IMR-90 (cell line): ENCODE measurements around the gene INPP5A. TPM values are rescaled to one million over a fixed set of nuclear protein-coding genes. Genes with fewer than 3 reads are reported as not detected.

ENCODE experiments used
- ATAC-seq: fragments of 200-7000 bp; cut with Tn5 transposase; 2 replicates; pipeline ENCODE4 v1.9.1; 2020; ENCODE audit warnings: low read depth, mild to moderate bottlenecking, moderate library complexity
- BruUV-seq: library from RNA; stranded (reverse); fragments of 400-500 nt; replicated peaks from 2 replicates; lab custom pipeline; 2021; lab: Mats Ljungman, UMichigan
- CTCF ChIA-PET: fragments of 300-600 bp; formaldehyde crosslinking; extraction: SDS; loops from one replicate; lab custom pipeline; 2021; ENCODE audit warnings: antibody characterized with exemption; lab: Yijun Ruan, JAX
- POLR2A ChIA-PET: fragments of 300-600 bp; sonication (Branson Sonifier 250); formaldehyde crosslinking; loops from one replicate; lab custom pipeline; 2022; ENCODE audit warnings: antibody characterized with exemption; ENCODE audit not compliant: unreplicated experiment; lab: Charles Lee
- DNase-seq: peaks from one replicate; pipeline ENCODE4 v3.0.0; 2013
- H2AFZ ChIP-seq: replicated peaks from 2 replicates; pipeline ENCODE3; 2013; ENCODE audit warnings: low read length, mild to moderate bottlenecking; ENCODE audit not compliant: poor library complexity
- H2AK5ac ChIP-seq: 2 replicates; pipeline ENCODE4 v1.6.1; 2013; ENCODE audit warnings: low read depth, low read length, inconsistent platforms
- H2AK9ac ChIP-seq: replicated peaks from 2 replicates; pipeline ENCODE3; 2013; ENCODE audit warnings: mild to moderate bottlenecking, low read depth, low read length, moderate library complexity; ENCODE audit not compliant: poor library complexity
- H2BK120ac ChIP-seq: 2 replicates; pipeline ENCODE4 v1.6.1; 2013; ENCODE audit warnings: low read depth, low read length, inconsistent platforms
- H2BK15ac ChIP-seq: 3 replicates; pipeline ENCODE4 v1.6.1; 2013; ENCODE audit warnings: low read depth, low read length, inconsistent platforms
- H2BK20ac ChIP-seq: 2 replicates; pipeline ENCODE4 v1.6.1; 2013; ENCODE audit warnings: low read depth, mild to moderate bottlenecking, inconsistent platforms, low read length, moderate library complexity
- H2BK5ac ChIP-seq: 2 replicates; pipeline ENCODE4 v1.6.1; 2013; ENCODE audit warnings: mild to moderate bottlenecking, low read depth, low read length, inconsistent platforms; ENCODE audit not compliant: poor library complexity, severe bottlenecking
- H3K14ac ChIP-seq: replicated peaks from 2 replicates; pipeline ENCODE4 v1.6.1; 2013; ENCODE audit warnings: low read depth, low read length, inconsistent platforms
- H3K18ac ChIP-seq: 2 replicates; pipeline ENCODE4 v1.6.1; 2013; ENCODE audit warnings: low read depth, low read length, control low read depth
- H3K23ac ChIP-seq: 2 replicates; pipeline ENCODE4 v1.6.1; 2013; ENCODE audit warnings: low read depth, low read length, inconsistent platforms
- H3K27ac ChIP-seq: 2 replicates; pipeline ENCODE4 v1.5.1; 2013; ENCODE audit warnings: mild to moderate bottlenecking, control low read depth, low read length; ENCODE audit not compliant: insufficient read depth
- H3K27me3 ChIP-seq: 2 replicates; pipeline ENCODE4 v1.6.1; 2013; ENCODE audit warnings: low read length; ENCODE audit not compliant: control insufficient read depth, insufficient read depth
- H3K36me3 ChIP-seq: 2 replicates; pipeline ENCODE4 v1.6.1; 2013; ENCODE audit warnings: low read length, mixed read lengths; ENCODE audit not compliant: control insufficient read depth, insufficient read depth
- H3K4ac ChIP-seq: 2 replicates; pipeline ENCODE4 v1.6.1; 2013; ENCODE audit warnings: low read depth, low read length, inconsistent platforms
- H3K4me1 ChIP-seq: 2 replicates; pipeline ENCODE4 v1.6.1; 2013; ENCODE audit warnings: low read length, mixed read lengths; ENCODE audit not compliant: control insufficient read depth, insufficient read depth
- H3K4me2 ChIP-seq: 2 replicates; pipeline ENCODE4 v1.6.1; 2013; ENCODE audit warnings: low read depth, mild to moderate bottlenecking, control low read depth, low read length, moderate library complexity
- H3K4me3 ChIP-seq: 2 replicates; pipeline ENCODE4 v1.5.1; 2013; ENCODE audit warnings: low read depth, mild to moderate bottlenecking, control low read depth, low read length, moderate library complexity; ENCODE audit not compliant: insufficient read depth
- H3K56ac ChIP-seq: 2 replicates; pipeline ENCODE4 v1.6.1; 2013; ENCODE audit warnings: low read length, inconsistent platforms; ENCODE audit not compliant: insufficient read depth; ENCODE audit errors: extremely low read depth
- H3K79me1 ChIP-seq, 2 experiments: 2 replicates each; pipeline ENCODE4 v1.6.1; 2013; ENCODE audit warnings: low read length in 2 of 2, inconsistent platforms in 1 of 2, low read depth in 1 of 2
- H3K9ac ChIP-seq: 2 replicates; pipeline ENCODE4 v1.6.1; 2013; ENCODE audit warnings: low read depth, low read length, control low read depth
- H3K9me1 ChIP-seq: 2 replicates; pipeline ENCODE4 v1.6.1; 2013; ENCODE audit warnings: low read length, inconsistent platforms; ENCODE audit not compliant: insufficient read depth
- H3K9me3 ChIP-seq: 2 replicates; pipeline ENCODE4 v1.6.1; 2013; ENCODE audit warnings: low read length; ENCODE audit not compliant: control insufficient read depth, insufficient read depth
- H4K20me1 ChIP-seq: 2 replicates; pipeline ENCODE4 v1.6.1; 2013; ENCODE audit warnings: low read length, inconsistent platforms; ENCODE audit not compliant: insufficient read depth
- H4K5ac ChIP-seq: 2 replicates; pipeline ENCODE4 v1.6.1; 2013; ENCODE audit warnings: mild to moderate bottlenecking, low read depth, low read length, control low read depth
- H4K8ac ChIP-seq, 2 experiments: 2 replicates each; pipeline ENCODE4 v1.6.1; 2013; ENCODE audit warnings: low read depth in 2 of 2, low read length in 2 of 2, control low read depth in 1 of 2, inconsistent platforms in 1 of 2
- H4K91ac ChIP-seq: 2 replicates; pipeline ENCODE4 v1.6.1; 2013; ENCODE audit warnings: low read depth, low read length, inconsistent platforms; ENCODE audit not compliant: insufficient read depth
- WGBS, 2 experiments: methylation state at CpG; one replicate each; pipeline versions ENCODE4 v1.1.5 to v1.1.7; 2013; ENCODE audit warnings: missing lambda C conversion rate in 2 of 2; ENCODE audit not compliant: insufficient read length in 1 of 2; ENCODE audit errors: extremely low coverage in 2 of 2; 5-methylcytosine and 5-hydroxymethylcytosine counted together
- dilution Hi-C: fragments of 300-500 bp; cut with HindIII; formaldehyde crosslinking; loops from one replicate; pipeline ENCODE4 v1.14.3; 2018; ENCODE audit warnings: low sequenced_read_pairs; ENCODE audit not compliant: unreplicated experiment
- in situ Hi-C: fragments of 300-500 bp; cut with MboI; formaldehyde crosslinking; loops from 3 replicates; pipeline ENCODE4 v1.14.3; 2019; ENCODE audit warnings: low sequenced_read_pairs, inconsistent platforms, mixed read lengths
- intact Hi-C: fragments of 100-400 bp; cut with micrococcal nuclease; formaldehyde crosslinking; loops from 2 replicates; pipeline ENCODE4 v1.10.0; 2022
- polyA plus RNA-seq, 3 experiments: library from polyadenylated mRNA; depleted of rRNA; stranded (reverse); fragments of >200 nt; gene quantifications; 2 replicates each; pipeline ENCODE4 v1.2.3, GENCODE V29; 2012; ENCODE audit warnings: low replicate concordance in 1 of 3
- total RNA-seq: library from RNA; depleted of rRNA; stranded (reverse); fragments of >200 nt; gene quantifications from 2 replicates; pipeline ENCODE4 v1.2.3, GENCODE V29; 2012
- TF ChIP-seq, protein P1 (sequence below): fragments of 150-350 bp; IDR thresholded peaks from 2 replicates; pipeline ENCODE4 v1.6.1; 2017; ENCODE audit warnings: mild to moderate bottlenecking, antibody characterized with exemption, low read length, low read depth

INPP5A gene
- total and polyA plus RNA-seq, 2 of the 4 experiments (the other 2 are of a cell fraction): 21.4 to 36.7 TPM

DNA sequence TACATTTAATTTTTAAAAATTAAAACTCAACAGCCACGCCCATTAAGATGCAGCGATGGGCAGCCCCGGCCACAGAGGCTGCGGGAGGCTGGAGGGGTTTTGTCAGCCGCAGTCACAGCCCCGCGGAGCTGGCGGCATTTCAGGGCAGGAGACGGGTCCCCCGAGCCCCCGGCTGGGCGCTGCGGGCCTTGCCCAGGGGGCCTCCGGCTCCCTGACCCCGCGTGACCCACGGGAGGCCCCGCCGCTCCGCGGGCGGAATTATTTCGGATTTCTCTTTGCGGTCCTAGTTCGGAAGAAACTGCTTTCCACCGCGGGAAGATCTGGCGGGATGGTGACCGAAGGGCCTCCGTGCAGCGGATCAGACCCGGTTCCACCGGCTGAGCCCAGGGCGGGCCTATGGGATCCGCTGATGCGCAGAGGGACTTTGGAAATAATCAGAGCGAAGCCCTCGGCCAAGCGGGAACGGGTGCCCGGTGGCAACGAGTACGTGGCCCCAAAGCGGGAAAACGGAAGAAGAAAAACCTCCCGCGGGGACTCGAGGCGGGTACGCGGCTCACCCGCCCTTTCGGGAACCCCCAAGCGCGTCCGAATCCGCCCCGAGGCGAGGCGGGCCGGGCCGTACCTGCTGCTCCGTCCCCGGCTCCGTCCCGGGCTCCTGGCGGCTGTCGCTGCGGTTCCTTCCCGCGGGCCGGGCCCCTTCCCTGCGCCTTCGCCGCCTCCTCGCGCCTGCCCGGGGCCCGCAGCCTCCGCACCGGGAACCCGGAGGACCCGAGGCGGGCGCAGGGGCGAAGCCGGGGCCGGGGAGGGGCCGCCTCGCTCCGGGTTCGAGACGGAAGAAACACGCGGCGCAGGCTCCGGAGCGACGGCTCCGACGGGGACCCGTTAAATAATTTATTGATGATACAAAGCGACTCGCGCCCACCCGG lies 246.6 kb downstream of the INPP5A start:
- Histone ChIP-seq H2AK5ac (no peak overlapping the region), H3K27ac (no peak overlapping the region), H4K20me1 (no peaks in the 10 kb centered on the region), H3K4me2 (no peak overlapping the region), H3K56ac (no peak overlapping the region), H3K9me1 (no peaks in the 10 kb centered on the region), H3K14ac (no peak overlapping the region), H2BK20ac (no peak overlapping the region), H3K79me1 (no peaks in the 10 kb centered on the region), H3K4me1 (no peaks in the 10 kb centered on the region), H3K9ac (no peak overlapping the region), H4K91ac (no peak overlapping the region), H3K23ac (no peak overlapping the region), H4K5ac (no peak overlapping the region), H2BK15ac (no peak overlapping the region), H3K4me3 (no peak overlapping the region), H2BK5ac (no peak overlapping the region), H2AK9ac (no peak overlapping the region), H3K9me3 (peaks cover 5% of the 10 kb centered on the region; the same call in 1 of the 2 replicates), H2BK120ac (no peak overlapping the region), H3K4ac (no peak overlapping the region), H3K18ac (no peak overlapping the region), H3K36me3 (peaks cover 8% of the 10 kb centered on the region), H4K8ac (no peak overlapping the region), H3K27me3 (peaks cover 53% of the 10 kb centered on the region), H2AFZ (no peak overlapping the region)
- in situ Hi-C loops (no loop called here), intact Hi-C loops (no loop called here), dilution Hi-C loops (no loop called here)
- POLR2A ChIA-PET: no interaction called here
- 15% methylated on average over 56 of the region's 106 CpGs; no CpG with 5 or more reads in 1 of the 2 experiments for WGBS, 2 experiments
- no TSS peak for BruUV-seq
- ATAC-seq: no peak
- DNase-seq: no peak
- TF ChIP-seq, protein P1, sequence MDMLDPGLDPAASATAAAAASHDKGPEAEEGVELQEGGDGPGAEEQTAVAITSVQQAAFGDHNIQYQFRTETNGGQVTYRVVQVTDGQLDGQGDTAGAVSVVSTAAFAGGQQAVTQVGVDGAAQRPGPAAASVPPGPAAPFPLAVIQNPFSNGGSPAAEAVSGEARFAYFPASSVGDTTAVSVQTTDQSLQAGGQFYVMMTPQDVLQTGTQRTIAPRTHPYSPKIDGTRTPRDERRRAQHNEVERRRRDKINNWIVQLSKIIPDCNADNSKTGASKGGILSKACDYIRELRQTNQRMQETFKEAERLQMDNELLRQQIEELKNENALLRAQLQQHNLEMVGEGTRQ: no peak
- CTCF ChIA-PET: no interaction called here
